Lower lobe of right lung (tissue), 2 donors: ENCODE measurements around the gene DNAJB5. TPM values are rescaled to one million over a fixed set of nuclear protein-coding genes. Genes with fewer than 3 reads are reported as not detected.

Experiments used
- ATAC-seq, 2 donors: fragments of 200-7000 bp; cut with Tn5 transposase; one replicate each; pipeline ENCODE4 v1.9.1; 2020 to 2022; ENCODE audit warnings: mild to moderate bottlenecking in 2 of 2, moderate library complexity in 2 of 2
- DNase-seq: peaks from one replicate; pipeline ENCODE4 v3.0.0-alpha.2; 2020
- H3K27ac ChIP-seq: fragments of 200-600 bp; one replicate; pipeline ENCODE4 v1.8.0; 2022
- H3K27me3 ChIP-seq: fragments of 200-600 bp; one replicate; pipeline ENCODE4 v1.8.0; 2022; ENCODE audit warnings: low read depth
- H3K36me3 ChIP-seq: fragments of 200-600 bp; one replicate; pipeline ENCODE4 v1.8.0; 2022; ENCODE audit warnings: mild to moderate bottlenecking
- H3K4me1 ChIP-seq: fragments of 200-600 bp; one replicate; pipeline ENCODE4 v1.8.0; 2022
- H3K4me3 ChIP-seq: fragments of 200-600 bp; one replicate; pipeline ENCODE4 v1.8.0; 2022; ENCODE audit warnings: mild to moderate bottlenecking
- H3K9me3 ChIP-seq: fragments of 200-600 bp; one replicate; pipeline ENCODE4 v1.8.0; 2022
- intact Hi-C: fragments of 100-400 bp; cut with DNase I; formaldehyde crosslinking; loops from one replicate; pipeline ENCODE4 v1.11.0; 2022
- total RNA-seq: library from RNA; stranded (reverse); fragmentation: NEBNext Ultra II Directional; extraction: Animal tissue kit (Norgen Biotek cat#: 25700); gene quantifications from one replicate; pipeline ENCODE4 v1.2.1, GENCODE V29; 2021
- TF ChIP-seq, protein P1 (sequence below): fragments of 200-600 bp; IDR thresholded peaks from one replicate; pipeline ENCODE4 v1.8.0; 2022; ENCODE audit warnings: antibody characterized with exemption, mild to moderate bottlenecking
- donor health status: DM: no; HTN: yes; CAD: no; lungs with severe emphysema.

DNAJB5 gene
- total RNA-seq, 1 donor from 2014 or later: 6.0 TPM

DNA sequence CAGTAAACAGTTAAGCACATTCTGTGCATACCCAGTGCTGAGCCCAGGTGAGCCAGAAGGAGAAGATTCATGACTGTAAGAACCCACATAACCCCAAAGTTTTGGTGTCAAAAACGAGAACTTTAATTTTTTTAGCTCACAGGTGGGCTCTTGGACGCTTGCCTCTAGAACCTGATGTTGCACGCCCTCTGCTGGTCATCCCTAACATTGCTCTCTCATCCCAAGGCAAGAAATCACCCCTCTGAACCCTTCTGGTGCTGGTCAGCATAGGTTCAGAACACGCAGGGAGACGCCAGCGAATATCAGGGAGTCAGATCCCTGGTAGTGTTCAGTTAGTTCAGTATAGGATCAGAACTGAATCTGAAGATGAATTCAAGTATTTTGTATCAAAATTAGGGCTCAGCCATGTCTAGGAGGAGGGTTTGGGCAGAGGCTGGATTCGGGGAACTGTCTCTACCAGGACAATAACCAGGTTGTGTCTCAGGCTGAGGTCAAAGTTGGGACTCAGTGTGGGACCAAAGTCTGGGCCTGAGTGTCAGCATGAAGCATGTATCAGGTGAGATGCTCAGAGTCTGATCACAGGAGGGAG, 4.1 kb upstream of the DNAJB5 start:
- no peaks in the 10 kb centered on the region for H3K36me3 ChIP-seq
- intact Hi-C loops: no loop called here
- no peak overlapping the region for H3K4me3 ChIP-seq
- TF ChIP-seq, protein P1, sequence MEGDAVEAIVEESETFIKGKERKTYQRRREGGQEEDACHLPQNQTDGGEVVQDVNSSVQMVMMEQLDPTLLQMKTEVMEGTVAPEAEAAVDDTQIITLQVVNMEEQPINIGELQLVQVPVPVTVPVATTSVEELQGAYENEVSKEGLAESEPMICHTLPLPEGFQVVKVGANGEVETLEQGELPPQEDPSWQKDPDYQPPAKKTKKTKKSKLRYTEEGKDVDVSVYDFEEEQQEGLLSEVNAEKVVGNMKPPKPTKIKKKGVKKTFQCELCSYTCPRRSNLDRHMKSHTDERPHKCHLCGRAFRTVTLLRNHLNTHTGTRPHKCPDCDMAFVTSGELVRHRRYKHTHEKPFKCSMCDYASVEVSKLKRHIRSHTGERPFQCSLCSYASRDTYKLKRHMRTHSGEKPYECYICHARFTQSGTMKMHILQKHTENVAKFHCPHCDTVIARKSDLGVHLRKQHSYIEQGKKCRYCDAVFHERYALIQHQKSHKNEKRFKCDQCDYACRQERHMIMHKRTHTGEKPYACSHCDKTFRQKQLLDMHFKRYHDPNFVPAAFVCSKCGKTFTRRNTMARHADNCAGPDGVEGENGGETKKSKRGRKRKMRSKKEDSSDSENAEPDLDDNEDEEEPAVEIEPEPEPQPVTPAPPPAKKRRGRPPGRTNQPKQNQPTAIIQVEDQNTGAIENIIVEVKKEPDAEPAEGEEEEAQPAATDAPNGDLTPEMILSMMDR: peak; percentile 81
- no peak overlapping the region for H3K27ac ChIP-seq
- H3K9me3 ChIP-seq: no peaks in the 10 kb centered on the region
- H3K27me3 ChIP-seq: no peaks in the 10 kb centered on the region
- peaks cover 11% of the 10 kb centered on the region for H3K4me1 ChIP-seq
- ATAC-seq: no peak
- DNase-seq: no peak

DNA sequence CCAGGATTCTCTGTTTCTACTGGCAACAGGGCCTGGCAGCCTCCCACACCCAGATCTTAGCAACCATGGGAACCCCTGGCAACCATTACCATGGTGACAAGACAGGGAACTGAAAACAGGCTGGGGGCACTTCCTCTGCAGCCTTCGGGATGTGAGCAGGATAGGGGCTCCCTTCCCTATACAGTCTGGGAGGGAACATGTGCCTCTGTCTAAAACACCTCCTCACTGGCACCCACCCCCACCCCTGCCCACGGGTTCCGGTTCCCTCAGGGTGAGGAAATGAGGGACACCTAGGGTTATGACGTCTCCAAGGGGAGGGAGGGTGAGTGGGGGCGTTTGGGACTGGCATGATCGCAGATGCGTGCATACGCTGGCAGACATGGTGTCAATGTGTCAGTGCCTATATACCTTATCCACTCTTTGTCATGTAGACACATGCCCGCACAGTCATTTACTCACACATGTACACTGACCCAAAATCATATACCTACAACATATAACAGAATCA, 3.0 kb upstream of the DNAJB5 start:
- Histone ChIP-seq H3K36me3 (no peaks in the 10 kb centered on the region), H3K9me3 (no peaks in the 10 kb centered on the region), H3K4me3 (no peak overlapping the region), H3K27me3 (no peaks in the 10 kb centered on the region), H3K4me1 (peaks cover 12% of the 10 kb centered on the region), H3K27ac (no peak overlapping the region)
- DNase-seq (peak; percentile 58), ATAC-seq (peak in 1 of 2 donors; percentile 5)
- TF ChIP-seq, protein P1: no peak
- intact Hi-C loops: no loop called here

DNA sequence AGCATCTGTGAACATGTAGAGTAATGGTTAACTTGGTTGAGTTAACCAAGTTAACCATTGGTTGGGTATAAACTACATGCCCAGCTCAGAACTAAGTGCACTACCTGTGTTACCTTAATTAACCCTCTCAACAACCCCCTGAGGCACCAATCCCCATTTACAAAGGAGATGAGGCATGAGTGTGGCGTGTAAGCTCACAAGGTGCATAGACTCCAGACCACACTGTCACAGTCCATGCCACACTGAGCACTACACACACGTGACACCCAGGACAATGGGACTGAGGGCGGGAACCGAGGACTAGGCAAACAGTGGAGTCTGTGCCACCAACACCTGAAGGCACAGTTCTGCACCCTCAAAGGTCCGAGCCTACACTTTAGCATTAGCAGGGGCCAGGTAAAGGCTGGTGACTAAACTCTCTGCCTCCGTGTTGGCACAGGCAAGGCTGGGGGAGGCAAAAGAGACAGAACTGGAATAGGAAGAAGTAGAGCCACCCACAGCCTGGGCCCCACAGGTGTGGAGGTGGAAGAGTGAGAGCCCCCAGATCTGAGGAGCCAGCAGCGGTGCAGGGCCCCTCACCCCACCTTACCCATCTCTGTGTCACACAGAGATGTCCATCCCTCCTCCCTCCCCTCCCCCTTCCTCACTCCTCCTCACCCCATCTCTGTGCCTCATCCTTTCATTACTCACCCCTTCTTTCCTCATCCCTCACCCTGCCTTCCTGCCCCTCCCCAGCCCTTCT, 2.2 kb upstream of the DNAJB5 start:
- Histone ChIP-seq H3K27me3 (no peaks in the 10 kb centered on the region), H3K9me3 (no peaks in the 10 kb centered on the region), H3K27ac (no peak overlapping the region), H3K36me3 (no peaks in the 10 kb centered on the region), H3K4me3 (no peak overlapping the region), H3K4me1 (peaks cover 18% of the 10 kb centered on the region)
- TF ChIP-seq, protein P1: no peak
- ATAC-seq: no peak
- intact Hi-C loops: no loop called here
- DNase-seq: no peak

DNA sequence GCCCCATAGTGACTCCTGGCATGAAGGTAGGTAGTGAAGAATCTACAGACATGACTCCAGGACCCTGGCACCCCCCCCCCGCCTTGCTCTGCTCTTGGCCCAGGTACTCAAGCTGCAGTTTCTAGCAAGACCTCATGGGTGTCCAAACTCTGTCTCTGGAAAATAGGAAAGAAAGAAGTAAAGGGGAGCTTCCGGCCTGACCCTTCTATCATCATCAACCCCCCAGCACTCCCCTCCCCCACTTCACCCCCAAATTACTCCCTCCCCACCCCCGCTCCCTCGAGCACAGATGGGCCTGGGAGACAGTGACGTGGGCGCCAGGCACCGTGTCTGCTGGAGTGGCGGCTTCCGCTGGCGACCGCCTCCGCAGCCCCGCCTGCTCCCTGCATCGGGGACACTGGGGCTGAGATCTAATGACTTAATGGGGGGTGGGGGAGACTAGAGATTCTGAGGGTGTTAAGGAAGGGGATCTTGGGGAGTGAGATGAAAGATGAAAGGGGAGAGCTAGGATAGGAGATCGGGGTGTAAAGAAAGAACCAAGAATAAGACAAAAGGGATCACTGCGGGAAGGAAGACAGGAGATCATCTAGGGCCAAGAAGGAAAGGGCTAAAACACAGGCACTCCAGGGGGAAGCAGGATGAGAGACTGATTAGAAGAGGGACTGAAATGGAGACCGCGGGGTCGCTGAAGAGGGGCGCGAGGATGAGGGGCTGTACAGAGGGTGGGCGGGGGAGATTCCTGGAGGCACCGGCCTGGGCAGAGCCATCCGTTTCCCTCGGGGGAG, 1.1 kb upstream of the DNAJB5 start:
- H3K27me3 ChIP-seq: no peaks in the 10 kb centered on the region
- H3K36me3 ChIP-seq: no peaks in the 10 kb centered on the region
- DNase-seq (peak; percentile 67), ATAC-seq (no peak)
- H3K27ac ChIP-seq: peak overlapping the region; percentile 72
- H3K9me3 ChIP-seq: no peaks in the 10 kb centered on the region
- TF ChIP-seq, protein P1: no peak
- H3K4me1 ChIP-seq: peaks cover 29% of the 10 kb centered on the region
- peak overlapping the region; percentile 79 for H3K4me3 ChIP-seq
- intact Hi-C loops: no loop called here

DNA sequence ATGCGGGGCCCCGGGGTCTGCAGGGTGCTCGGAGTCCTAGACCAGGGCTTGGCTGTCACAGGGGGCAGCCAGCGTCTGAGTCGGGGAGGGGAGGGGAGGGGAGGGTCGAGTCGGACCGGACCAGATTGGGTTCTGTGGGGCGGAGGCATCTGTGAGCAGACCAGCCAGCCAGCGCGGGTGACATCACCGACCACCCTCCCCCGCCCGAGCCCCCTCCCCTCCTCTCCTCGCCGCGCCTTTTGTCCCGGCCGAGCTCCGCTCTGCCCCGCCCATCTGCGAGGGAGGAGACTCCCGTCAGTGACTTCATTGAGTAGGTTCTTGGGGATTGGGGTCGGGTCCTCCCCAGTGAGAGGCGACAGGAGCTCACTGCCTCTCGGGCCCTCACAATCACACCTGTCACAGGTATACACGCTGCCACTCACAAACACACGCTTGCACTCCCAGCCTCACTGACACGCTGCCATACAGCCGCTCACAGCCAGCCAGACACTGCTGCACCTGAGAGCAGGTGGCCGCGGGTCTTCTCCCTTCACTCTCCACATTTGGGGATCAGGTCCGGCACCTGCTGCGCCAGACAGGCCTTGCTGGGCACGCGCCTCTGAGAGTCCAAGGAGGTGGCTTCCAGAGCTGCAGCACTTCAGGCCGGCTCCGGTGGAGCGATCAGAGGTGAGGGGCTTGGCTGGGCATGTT, 546 bp downstream of the DNAJB5 start:
- DNase-seq: peak; percentile 69
- intact Hi-C loops: no loop called here
- H3K4me1 ChIP-seq: peaks cover 46% of the 10 kb centered on the region

More for the DNA sequence above, 546 bp downstream of the DNAJB5 start:
- TF ChIP-seq, protein P1: no peak
- peak; percentile 22 to 46 for ATAC-seq
- Histone ChIP-seq H3K4me3 (peak overlapping the region; percentile 79), H3K9me3 (no peaks in the 10 kb centered on the region), H3K27me3 (no peaks in the 10 kb centered on the region), H3K36me3 (no peaks in the 10 kb centered on the region), H3K27ac (peak overlapping the region; percentile 84)
